HFF-Myc (cell line): ENCODE results near the gene SLCO1B1.

Experiments
- DNase-seq: peaks from one replicate; pipeline ENCODE4 v3.0.0-alpha.2; 2011; ENCODE audit warnings: low read depth; ENCODE audit errors: extremely low read depth
- H3K4me3 ChIP-seq: replicated peaks from 2 replicates; pipeline ENCODE4 v1.5.1; 2011; ENCODE audit warnings: low read depth, mild to moderate bottlenecking, control low read depth, low read length
- TF ChIP-seq, protein P1 (sequence below): IDR thresholded peaks from 2 replicates; pipeline ENCODE4 v1.5.1; 2012; ENCODE audit warnings: mild to moderate bottlenecking, low read depth, low read length, control low read depth; ENCODE audit errors: missing control alignments

SLCO1B1 gene

DNA sequence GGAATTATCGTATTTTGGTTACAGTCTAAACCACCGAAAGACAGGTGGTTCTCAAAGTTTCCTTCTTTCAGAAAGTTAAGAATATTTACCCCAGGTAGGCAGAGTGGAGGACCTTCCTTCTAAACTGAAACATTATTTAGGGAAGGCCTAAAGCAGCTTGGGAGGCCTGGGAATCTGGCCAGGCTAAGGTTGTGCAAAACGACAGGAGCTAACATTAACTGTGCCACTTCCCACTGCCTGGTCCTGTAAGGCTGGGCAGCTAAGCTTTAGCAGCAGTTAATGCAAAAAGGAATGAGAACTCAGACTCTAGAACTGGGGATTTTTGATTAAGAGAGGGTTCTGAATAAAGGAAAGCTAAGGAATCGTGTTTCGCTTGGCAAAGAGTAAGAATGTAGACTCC is 121.1 kb downstream of the SLCO1B1 start:
- H3K4me3 ChIP-seq = no peak overlapping the region
- TF ChIP-seq, protein P1, sequence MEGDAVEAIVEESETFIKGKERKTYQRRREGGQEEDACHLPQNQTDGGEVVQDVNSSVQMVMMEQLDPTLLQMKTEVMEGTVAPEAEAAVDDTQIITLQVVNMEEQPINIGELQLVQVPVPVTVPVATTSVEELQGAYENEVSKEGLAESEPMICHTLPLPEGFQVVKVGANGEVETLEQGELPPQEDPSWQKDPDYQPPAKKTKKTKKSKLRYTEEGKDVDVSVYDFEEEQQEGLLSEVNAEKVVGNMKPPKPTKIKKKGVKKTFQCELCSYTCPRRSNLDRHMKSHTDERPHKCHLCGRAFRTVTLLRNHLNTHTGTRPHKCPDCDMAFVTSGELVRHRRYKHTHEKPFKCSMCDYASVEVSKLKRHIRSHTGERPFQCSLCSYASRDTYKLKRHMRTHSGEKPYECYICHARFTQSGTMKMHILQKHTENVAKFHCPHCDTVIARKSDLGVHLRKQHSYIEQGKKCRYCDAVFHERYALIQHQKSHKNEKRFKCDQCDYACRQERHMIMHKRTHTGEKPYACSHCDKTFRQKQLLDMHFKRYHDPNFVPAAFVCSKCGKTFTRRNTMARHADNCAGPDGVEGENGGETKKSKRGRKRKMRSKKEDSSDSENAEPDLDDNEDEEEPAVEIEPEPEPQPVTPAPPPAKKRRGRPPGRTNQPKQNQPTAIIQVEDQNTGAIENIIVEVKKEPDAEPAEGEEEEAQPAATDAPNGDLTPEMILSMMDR = no peak
- no peak for DNase-seq

DNA sequence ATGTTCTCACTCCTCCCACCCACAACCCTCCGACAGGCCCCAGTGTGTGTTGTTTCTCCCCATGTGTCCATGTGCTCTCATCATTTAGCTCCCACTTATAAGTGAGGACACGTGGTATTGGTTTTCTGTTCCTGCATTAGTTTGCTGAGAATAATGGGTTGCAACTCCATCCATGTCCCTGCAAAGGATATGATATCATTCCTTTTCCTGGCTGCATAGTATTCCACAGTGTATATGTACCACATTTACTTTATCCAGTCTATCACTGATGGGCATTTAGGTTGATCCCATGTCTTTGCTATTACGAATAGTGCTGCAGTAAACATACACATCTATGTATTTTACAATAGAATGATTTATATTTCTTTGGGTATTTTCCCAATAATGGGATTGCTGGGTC is 126.2 kb downstream of the SLCO1B1 start:
- TF ChIP-seq, protein P1 = no peak
- H3K4me3 ChIP-seq = no peak overlapping the region
- DNase-seq = no peak

DNA sequence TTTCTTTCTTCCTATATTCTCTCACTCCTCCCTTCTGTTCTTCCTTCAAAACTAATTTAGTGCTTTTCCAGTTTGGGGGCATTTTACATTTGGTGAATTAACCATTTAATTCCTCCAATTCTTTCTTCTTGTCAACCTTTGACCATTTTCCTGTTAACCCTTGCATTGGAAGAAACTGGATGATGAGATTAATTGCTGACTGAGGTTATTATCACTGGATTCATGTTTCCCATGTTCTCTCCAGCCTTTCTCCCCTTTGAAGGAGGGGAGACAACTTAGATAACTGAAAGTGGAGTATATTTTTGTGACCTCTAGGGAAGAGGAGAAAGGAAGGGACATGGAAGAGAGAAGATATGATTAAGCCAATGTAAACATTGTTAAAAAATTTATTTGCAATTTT is 133.2 kb downstream of the SLCO1B1 start:
- DNase-seq = no peak
- TF ChIP-seq, protein P1 = no peak
- H3K4me3 ChIP-seq = no peak overlapping the region

DNA sequence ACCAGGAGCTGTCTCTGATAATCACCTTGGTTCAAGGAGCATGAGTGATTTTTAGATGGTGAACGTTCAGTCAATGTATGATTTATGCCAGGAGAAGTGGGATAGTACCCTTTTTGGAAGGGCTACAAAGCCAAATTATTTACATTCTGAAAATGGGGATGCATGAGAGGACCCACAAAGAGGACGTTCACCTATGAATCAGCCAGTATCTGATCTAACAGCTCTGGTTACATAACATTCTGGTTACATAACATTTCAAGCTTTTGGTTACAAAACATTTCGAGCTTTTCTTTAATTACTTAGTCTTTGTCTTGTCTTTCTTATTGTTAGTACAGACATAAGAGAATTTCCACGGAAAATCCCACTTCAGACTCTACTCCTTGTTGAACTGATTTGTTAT is 134.9 kb downstream of the SLCO1B1 start:
- TF ChIP-seq, protein P1 = no peak
- H3K4me3 ChIP-seq = no peak overlapping the region
- DNase-seq = no peak

DNA sequence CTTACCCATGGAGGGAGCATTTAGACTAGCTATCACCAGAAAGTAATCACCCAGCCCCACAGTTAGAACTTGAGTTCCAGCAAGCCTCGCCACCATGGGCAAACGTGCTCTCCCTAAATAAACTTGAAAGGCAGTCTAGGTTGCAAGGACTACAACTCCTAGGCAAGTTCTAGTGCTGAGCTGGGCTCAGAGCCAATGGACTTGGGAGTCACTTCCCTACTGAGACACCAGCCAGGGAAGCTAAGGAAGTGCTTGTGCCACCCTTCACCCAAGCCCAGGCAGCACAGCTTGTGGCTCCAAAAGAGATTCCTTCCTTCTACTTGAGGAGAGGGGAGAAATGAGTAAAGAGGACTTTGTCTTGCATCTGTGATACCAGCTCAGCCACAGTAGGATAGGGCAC is 145.8 kb downstream of the SLCO1B1 start:
- TF ChIP-seq, protein P1 = no peak
- DNase-seq = no peak
- H3K4me3 ChIP-seq = no peak overlapping the region
